Endothelial cell of umbilical vein (primary cell): ENCODE data around the gene ZBED4. TPM values are rescaled to one million over a fixed set of nuclear protein-coding genes. Genes with fewer than 3 reads are reported as not detected.

Source experiments
- BruUV-seq: library from RNA; stranded (reverse); fragments of 400-500 nt; replicated peaks from 2 replicates; lab custom pipeline; 2021; lab: Mats Ljungman, UMichigan
- CTCF ChIA-PET: fragments of 300-600, 350-600 bp; sonication (Branson Sonifier 250); formaldehyde crosslinking; loops from one replicate; lab custom pipeline; 2021; ENCODE audit warnings: antibody characterized with exemption, inconsistent platforms; lab: Charles Lee
- POLR2A ChIA-PET: fragments of 300-600, 350-600 bp; sonication (Branson Sonifier 250); formaldehyde crosslinking; loops from one replicate; lab custom pipeline; 2021; ENCODE audit warnings: antibody characterized with exemption, inconsistent platforms; lab: Charles Lee
- DNase-seq: peaks from one replicate; pipeline ENCODE4 v3.0.0-alpha.2; 2011; ENCODE audit warnings: low read depth, low spot score
- FAIRE-seq: peaks from 2 replicates; lab custom pipeline; 2011; peaks lifted over from hg19 to GRCh38; lab: Jason Lieb, UNC
- H2AFZ ChIP-seq: 2 replicates; pipeline ENCODE4 v1.6.0; 2012; ENCODE audit warnings: low read depth, low read length, control low read depth, inconsistent platforms
- H3K27ac ChIP-seq: 2 replicates; pipeline ENCODE4 v1.5.1; 2011; ENCODE audit warnings: low read depth, mild to moderate bottlenecking, control low read depth, low read length, moderate library complexity; ENCODE audit not compliant: insufficient read depth
- H3K27me3 ChIP-seq, 2 experiments: 2 replicates each; pipeline versions ENCODE4 v1.6.0 to v1.6.1; 2011; ENCODE audit warnings: low read length in 2 of 2, mixed read lengths in 1 of 2; ENCODE audit not compliant: control insufficient read depth in 2 of 2, insufficient read depth in 2 of 2
- H3K36me3 ChIP-seq, 2 experiments: 2 replicates in 1 of 2; 3 replicates in 1 of 2; pipeline ENCODE4 v1.5.1; 2011; ENCODE audit warnings: low read length in 2 of 2, mild to moderate bottlenecking in 1 of 2, moderate library complexity in 1 of 2; ENCODE audit not compliant: control insufficient read depth in 2 of 2, insufficient read depth in 2 of 2; ENCODE audit errors: extremely low read depth in 1 of 2
- H3K4me1 ChIP-seq: 3 replicates; pipeline ENCODE4 v1.5.1; 2011; ENCODE audit warnings: mild to moderate bottlenecking, low read length; ENCODE audit not compliant: control insufficient read depth, insufficient read depth; ENCODE audit errors: extremely low read depth
- H3K4me2 ChIP-seq: 2 replicates; pipeline ENCODE4 v1.6.1; 2011; ENCODE audit warnings: low read length, control low read depth, mixed read lengths; ENCODE audit not compliant: insufficient read depth
- H3K4me3 ChIP-seq, 3 experiments: fragments of 200-600 bp in 1 of 3; sonication (generic), shearing (Covaris generic) in 1 of 3; replicated peaks in 1 of 3; 2 replicates each; pipeline ENCODE4 v1.5.1; 2011 to 2016; ENCODE audit warnings: control low read depth in 3 of 3, low read length in 3 of 3, mild to moderate bottlenecking in 2 of 3, inconsistent platforms in 1 of 3, low read depth in 1 of 3, moderate library complexity in 1 of 3; ENCODE audit not compliant: insufficient read depth in 1 of 3
- H3K79me2 ChIP-seq: 2 replicates; pipeline ENCODE4 v1.6.0; 2012; ENCODE audit warnings: low read length, inconsistent platforms; ENCODE audit not compliant: control insufficient read depth, insufficient read depth
- H3K9ac ChIP-seq: replicated peaks from 2 replicates; pipeline ENCODE3; 2011; ENCODE audit warnings: low read length, control low read depth; ENCODE audit not compliant: insufficient read depth; ENCODE audit errors: extremely low read depth
- H3K9me1 ChIP-seq: replicated peaks from 3 replicates; pipeline ENCODE4 v1.6.0; 2011; ENCODE audit warnings: mild to moderate bottlenecking, low read length; ENCODE audit not compliant: control insufficient read depth, insufficient read depth; ENCODE audit errors: extremely low read depth
- H3K9me3 ChIP-seq: replicated peaks from 2 replicates; pipeline ENCODE4 v1.5.1; 2012; ENCODE audit warnings: low read length, inconsistent platforms; ENCODE audit not compliant: control insufficient read depth, insufficient read depth
- H4K20me1 ChIP-seq: replicated peaks from 2 replicates; pipeline ENCODE3; 2011; ENCODE audit warnings: mild to moderate bottlenecking, low read length; ENCODE audit not compliant: control insufficient read depth, insufficient read depth; ENCODE audit errors: extremely low read depth
- CTCF ChIP-seq, 2 donors: IDR thresholded peaks; 1 replicate in 1 of 2; 2 replicates in 1 of 2; pipeline ENCODE4 v1.5.1; 2011; ENCODE audit warnings: low read length in 2 of 2, mild to moderate bottlenecking in 2 of 2, moderate library complexity in 2 of 2, control low read depth in 1 of 2, inconsistent platforms in 1 of 2, low read depth in 1 of 2; ENCODE audit not compliant: insufficient read depth in 1 of 2; ENCODE audit errors: extremely low read depth in 1 of 2
- EZH2 ChIP-seq: IDR thresholded peaks from 2 replicates; pipeline ENCODE4 v1.6.1; 2012; ENCODE audit warnings: borderline replicate concordance, low read depth, mild to moderate bottlenecking, moderate library complexity, low read length, inconsistent platforms; ENCODE audit not compliant: severe bottlenecking
- FOS ChIP-seq: IDR thresholded peaks from 2 replicates; pipeline ENCODE4 v1.6.1; 2011; ENCODE audit warnings: mild to moderate bottlenecking, low read length, moderate library complexity, borderline replicate concordance; ENCODE audit not compliant: insufficient read depth
- GATA2 ChIP-seq: IDR thresholded peaks from 2 replicates; pipeline ENCODE4 v1.7.0; 2011; ENCODE audit warnings: low read depth, mild to moderate bottlenecking, moderate library complexity, mixed read lengths, low read length; ENCODE audit not compliant: insufficient read length, insufficient read depth
- JUN ChIP-seq: IDR thresholded peaks from 2 replicates; pipeline ENCODE4 v1.6.1; 2011; ENCODE audit warnings: borderline replicate concordance, low read depth; ENCODE audit not compliant: insufficient read length, insufficient read depth
- MAX ChIP-seq: IDR thresholded peaks from 2 replicates; pipeline ENCODE4 v1.6.1; 2011; ENCODE audit not compliant: insufficient read depth, insufficient read length
- MYC ChIP-seq: IDR thresholded peaks from one replicate; pipeline ENCODE4 v1.6.1; 2011; ENCODE audit warnings: mild to moderate bottlenecking, low read depth, low read length
- POLR2A ChIP-seq: IDR thresholded peaks from 2 replicates; pipeline ENCODE4 v1.6.1; 2012; ENCODE audit warnings: low read depth, mild to moderate bottlenecking, control low read depth, low read length
- POLR2AphosphoS5 ChIP-seq: IDR thresholded peaks from 2 replicates; pipeline ENCODE4 v1.6.1; 2012; ENCODE audit warnings: low read depth, mild to moderate bottlenecking, control low read depth, low read length, moderate library complexity; ENCODE audit not compliant: insufficient read depth
- dilution Hi-C: fragments of 300-500 bp; cut with MboI; formaldehyde crosslinking; loops from one replicate; pipeline ENCODE4 v1.15.0; 2019; ENCODE audit warnings: low sequenced_read_pairs; ENCODE audit not compliant: extremely low pct_ligation_motif_present
- intact Hi-C: fragments of 100-400 bp; cut with micrococcal nuclease; formaldehyde crosslinking; loops from one replicate; pipeline ENCODE4 v1.10.0; 2022
- polyA plus RNA-seq, 4 experiments: library from polyadenylated mRNA; depleted of rRNA in 3 of 4; stranded (reverse) in 3 of 4; unstranded in 1 of 4; fragments of >200 nt; gene quantifications; 2 replicates each; pipeline versions ENCODE4 v1.2.1 to v1.2.3, GENCODE V29; 2011 to 2012; ENCODE audit warnings: missing spikeins in 1 of 4
- total RNA-seq: library from RNA; stranded (reverse); gene quantifications from 2 replicates; pipeline ENCODE4 v1.2.3, GENCODE V29; 2021

Gene ZBED4
- total and polyA plus RNA-seq, 2 donors (not counting 3 experiments of a cell fraction or from before 2014, with no cell fraction given), result 8.6 to 18.2 TPM

- DNase-seq (no peak), FAIRE-seq (no peak)
- H3K9me3 ChIP-seq, result no peaks in the 10 kb centered on the region
- H3K79me2 ChIP-seq, result no peaks in the 10 kb centered on the region
- H3K4me2 ChIP-seq, result no peak overlapping the region
- no peaks in the 10 kb centered on the region for H3K4me1 ChIP-seq
- H2AFZ ChIP-seq, result no peak overlapping the region
- no peak overlapping the region for H3K4me3 ChIP-seq
- no peak for TF ChIP-seq POLR2A
- TF ChIP-seq FOS, result no peak
- no peak for TF ChIP-seq GATA2
- no peak for TF ChIP-seq CTCF (IDR thresholded peaks at IDR 0.05; ENCODE audit: extremely low read depth in 1 of 2, insufficient read depth in 1 of 2, low read depth in 1 of 2, low read length in 2 of 2)
- TF ChIP-seq MAX, result no peak
- no peak for TF ChIP-seq POLR2AphosphoS5
- TF ChIP-seq EZH2, result no peak
- no peak for TF ChIP-seq MYC
- TF ChIP-seq JUN, result no peak
- no peak overlapping the region for H3K9ac ChIP-seq
- ChIA-PET POLR2A (no interaction called here), CTCF (no interaction called here)
- H3K27ac ChIP-seq, result no peak overlapping the region
- dilution Hi-C loops (no loop called here), intact Hi-C loops (no loop called here)
- no peaks in the 10 kb centered on the region for H3K27me3 ChIP-seq
- H3K36me3 ChIP-seq, result peaks cover 0 to 4% of the 10 kb centered on the region in 2 experiments
- H4K20me1 ChIP-seq, result no peaks in the 10 kb centered on the region
- H3K9me1 ChIP-seq, result no peaks in the 10 kb centered on the region
- no TSS peak for BruUV-seq
These were observed 43.5 kb downstream of the ZBED4 start for GRCh38 chr22:49897015-49897684.
